K562 (cell line): ENCODE data around the gene IL12RB2. TPM values are rescaled to one million over a fixed set of nuclear protein-coding genes. Genes with fewer than 3 reads are reported as not detected.

Source experiments
- BHLHE40 ChIP-seq: IDR thresholded peaks from 2 replicates; pipeline ENCODE4 v1.6.1; 2011; ENCODE audit warnings: low read length, improper control_type of control experiment
- CCNT2 ChIP-seq: IDR thresholded peaks from 2 replicates; pipeline ENCODE4 v1.6.1; 2011; ENCODE audit warnings: borderline replicate concordance, low read depth, mild to moderate bottlenecking, moderate library complexity, mixed read lengths, low read length; ENCODE audit not compliant: insufficient read length; ENCODE audit errors: extremely low read depth
- EWSR1 ChIP-seq: fragments of 450-650 bp; IDR thresholded peaks from 2 replicates; pipeline ENCODE4 v1.6.1; 2018; ENCODE audit warnings: borderline replicate concordance, mild to moderate bottlenecking, low read depth, moderate library complexity; ENCODE audit not compliant: partially characterized antibody
- KDM5B ChIP-seq: fragments of 200-600 bp; sonication (generic); IDR thresholded peaks from 2 replicates; pipeline ENCODE4 v1.6.1; 2012; ENCODE audit warnings: low read depth, mild to moderate bottlenecking, moderate library complexity, low read length, control low read depth, inconsistent platforms; ENCODE audit not compliant: insufficient replicate concordance
- MECOM ChIP-seq: fragments of 250-450 bp; sonication (Bioruptor Pico); IDR thresholded peaks from 2 replicates; pipeline ENCODE4 v1.8.0; 2022; ENCODE audit warnings: inconsistent platforms
- MEF2A ChIP-seq: IDR thresholded peaks from 2 replicates; pipeline ENCODE4 v1.6.1; 2011; ENCODE audit warnings: low read depth, mild to moderate bottlenecking, low read length, moderate library complexity; ENCODE audit not compliant: control insufficient read depth
- NCOA6 ChIP-seq: fragments of 450-650 bp; IDR thresholded peaks from 2 replicates; pipeline ENCODE4 v1.6.1; 2017; ENCODE audit warnings: mild to moderate bottlenecking
- RBM22 ChIP-seq: fragments of 200-400 bp; formaldehyde crosslinking; IDR thresholded peaks from 2 replicates; pipeline ENCODE4 v1.6.1; 2018; ENCODE audit warnings: low read length, low read depth; ENCODE audit not compliant: poor library complexity, severe bottlenecking
- ZNF143 ChIP-seq: sonication (generic); formaldehyde crosslinking; IDR thresholded peaks from 2 replicates; pipeline ENCODE4 v1.9.0; 2022; ENCODE audit warnings: mild to moderate bottlenecking, missing genetic modification reagents
- polyA plus RNA-seq, 8 experiments: library from polyadenylated mRNA; depleted of rRNA in 4 of 8; stranded (reverse) in 5 of 8; unstranded in 3 of 8; fragments of >200 nt; fragmentation: Nextera tagmentation in 2 of 8; fragmentation: Illumina TruSeq in 1 of 8; extraction: Ambion mirVana in 2 of 8; extraction: Trizol in 1 of 8; gene quantifications; 2 replicates each; pipeline versions ENCODE4 v1.2.1 to v1.2.3, GENCODE V29; 2011 to 2014; ENCODE audit warnings: inconsistent platforms in 1 of 8, missing spikeins in 1 of 8
- total RNA-seq, 7 experiments: library from RNA; depleted of rRNA in 6 of 7; stranded (reverse); fragments of >200 nt in 6 of 7; fragmentation: Illumina TruSeq in 2 of 7; extraction: Trizol in 2 of 7; gene quantifications; 2 replicates each; pipeline versions ENCODE4 v1.2.1 to v1.2.3, GENCODE V29; 2011 to 2021; ENCODE audit warnings: low replicate concordance in 1 of 7
- TF ChIP-seq, protein P1 (sequence below): fragments of 450-650 bp; IDR thresholded peaks from 2 replicates; pipeline ENCODE4 v1.7.1; 2018; ENCODE audit warnings: mild to moderate bottlenecking, low read depth; ENCODE audit not compliant: partially characterized antibody

The IL12RB2 gene
- total and polyA plus RNA-seq, 9 of the 15 experiments (the other 6 are each of a cell fraction or from before 2014, with no cell fraction given): 0.39 to 3.3 (median 1.9) TPM

DNA sequence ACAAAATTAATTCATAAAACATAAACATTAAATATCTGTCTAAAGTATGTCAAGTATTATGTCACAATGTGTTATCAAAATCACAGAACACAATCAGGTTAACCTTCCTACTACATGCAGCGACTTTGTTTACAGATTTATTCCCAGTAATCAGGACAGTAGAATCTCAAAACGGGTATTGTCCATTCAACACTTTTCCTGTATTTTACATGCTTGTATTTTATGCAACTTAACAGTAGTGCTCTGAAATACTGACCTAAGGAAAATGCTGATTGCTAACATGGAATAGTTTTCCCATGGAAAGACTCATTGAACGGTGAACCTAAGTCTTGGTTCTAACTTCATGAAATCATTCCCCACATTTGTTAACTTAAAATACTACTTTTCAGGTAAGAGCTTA, 120.3 kb downstream of the IL12RB2 start (continued):
- TF ChIP-seq MEF2A (no peak), KDM5B (peak; percentile 34), MECOM (CRISPR knock-in tag) (0 out of 2 replicates have a peak, but pooled peaks have one; percentile 16), EWSR1 (no peak), RBM22 (no peak), NCOA6 (0 out of 2 replicates have a peak, but pooled peaks have one; percentile 32), BHLHE40 (no peak), ZNF143 (CRISPR knock-in tag) (no peak), CCNT2 (no peak)
- TF ChIP-seq, protein P1, sequence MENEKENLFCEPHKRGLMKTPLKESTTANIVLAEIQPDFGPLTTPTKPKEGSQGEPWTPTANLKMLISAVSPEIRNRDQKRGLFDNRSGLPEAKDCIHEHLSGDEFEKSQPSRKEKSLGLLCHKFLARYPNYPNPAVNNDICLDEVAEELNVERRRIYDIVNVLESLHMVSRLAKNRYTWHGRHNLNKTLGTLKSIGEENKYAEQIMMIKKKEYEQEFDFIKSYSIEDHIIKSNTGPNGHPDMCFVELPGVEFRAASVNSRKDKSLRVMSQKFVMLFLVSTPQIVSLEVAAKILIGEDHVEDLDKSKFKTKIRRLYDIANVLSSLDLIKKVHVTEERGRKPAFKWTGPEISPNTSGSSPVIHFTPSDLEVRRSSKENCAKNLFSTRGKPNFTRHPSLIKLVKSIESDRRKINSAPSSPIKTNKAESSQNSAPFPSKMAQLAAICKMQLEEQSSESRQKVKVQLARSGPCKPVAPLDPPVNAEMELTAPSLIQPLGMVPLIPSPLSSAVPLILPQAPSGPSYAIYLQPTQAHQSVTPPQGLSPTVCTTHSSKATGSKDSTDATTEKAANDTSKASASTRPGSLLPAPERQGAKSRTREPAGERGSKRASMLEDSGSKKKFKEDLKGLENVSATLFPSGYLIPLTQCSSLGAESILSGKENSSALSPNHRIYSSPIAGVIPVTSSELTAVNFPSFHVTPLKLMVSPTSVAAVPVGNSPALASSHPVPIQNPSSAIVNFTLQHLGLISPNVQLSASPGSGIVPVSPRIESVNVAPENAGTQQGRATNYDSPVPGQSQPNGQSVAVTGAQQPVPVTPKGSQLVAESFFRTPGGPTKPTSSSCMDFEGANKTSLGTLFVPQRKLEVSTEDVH: no peak
- TF ChIP-seq, all 486 proteins: peak for 10
